Measurements from ENCODE around the gene C2CD3.

Gene C2CD3

GRCh38 chr11:74018331-74019005 is 152.3 kb downstream of the C2CD3 start:
- Histone ChIP-seq H3K9me3 (ENCODE audit: control insufficient read depth, insufficient read depth, low read length) (no peaks in the 10 kb centered on the region), H3K36me3 (ENCODE audit: insufficient read depth, low read length) (no peaks in the 10 kb centered on the region; the same call in 1 of the 2 replicates), H3K4me1 (ENCODE audit: insufficient read depth, low read length) (no peaks in the 10 kb centered on the region), H3K9ac (ENCODE audit: low read depth, low read length) (no peak overlapping the region)

- Histone ChIP-seq H3K36me3 (ENCODE audit: insufficient read depth, low read length) (no peaks in the 10 kb centered on the region; the same call in 1 of the 2 replicates), H3K9ac (ENCODE audit: low read depth, low read length) (no peak overlapping the region), H3K9me3 (ENCODE audit: control insufficient read depth, insufficient read depth, low read length) (no peaks in the 10 kb centered on the region), H3K4me1 (ENCODE audit: insufficient read depth, low read length) (no peaks in the 10 kb centered on the region)
Observed at GRCh38 chr11:74017631-74018030, 153.2 kb downstream of the C2CD3 start.

GRCh38 chr11:74015919-74016684 is 154.7 kb downstream of the C2CD3 start:
- H3K4me1 ChIP-seq (ENCODE audit: insufficient read depth, low read length): no peaks in the 10 kb centered on the region
- H3K9ac ChIP-seq (ENCODE audit: low read depth, low read length): no peak overlapping the region
- H3K36me3 ChIP-seq (ENCODE audit: insufficient read depth, low read length): no peaks in the 10 kb centered on the region; the same call in 1 of the 2 replicates
- no peaks in the 10 kb centered on the region for H3K9me3 ChIP-seq (ENCODE audit: control insufficient read depth, insufficient read depth, low read length)

GRCh38 chr11:74014880-74015279 is 155.9 kb downstream of the C2CD3 start:
- H3K9me3 ChIP-seq (ENCODE audit: control insufficient read depth, insufficient read depth, low read length): no peaks in the 10 kb centered on the region
- H3K4me1 ChIP-seq (ENCODE audit: insufficient read depth, low read length): peaks cover 6% of the 10 kb centered on the region; the same call in 1 of the 2 replicates
- no peaks in the 10 kb centered on the region; the same call in 1 of the 2 replicates for H3K36me3 ChIP-seq (ENCODE audit: insufficient read depth, low read length)
- no peak overlapping the region for H3K9ac ChIP-seq (ENCODE audit: low read depth, low read length)

GRCh38 chr11:74013141-74013540 is 157.7 kb downstream of the C2CD3 start:
- Histone ChIP-seq H3K9me3 (ENCODE audit: control insufficient read depth, insufficient read depth, low read length) (no peaks in the 10 kb centered on the region), H3K4me1 (ENCODE audit: insufficient read depth, low read length) (peaks cover 9% of the 10 kb centered on the region; the same call in 1 of the 2 replicates), H3K36me3 (ENCODE audit: insufficient read depth, low read length) (no peaks in the 10 kb centered on the region; the same call in 1 of the 2 replicates), H3K9ac (ENCODE audit: low read depth, low read length) (no peak overlapping the region)

- Histone ChIP-seq H3K9me3 (ENCODE audit: control insufficient read depth, insufficient read depth, low read length) (no peaks in the 10 kb centered on the region), H3K36me3 (ENCODE audit: insufficient read depth, low read length) (no peaks in the 10 kb centered on the region; the same call in 1 of the 2 replicates), H3K9ac (ENCODE audit: low read depth, low read length) (no peak overlapping the region), H3K4me1 (ENCODE audit: insufficient read depth, low read length) (peaks cover 9% of the 10 kb centered on the region; the same call in 1 of the 2 replicates)
Observed at GRCh38 chr11:74012074-74012809, 158.6 kb downstream of the C2CD3 start.

GRCh38 chr11:74011360-74012073 is 159.3 kb downstream of the C2CD3 start:
- Histone ChIP-seq H3K4me1 (ENCODE audit: insufficient read depth, low read length) (peaks cover 9% of the 10 kb centered on the region; the same call in 1 of the 2 replicates), H3K9ac (ENCODE audit: low read depth, low read length) (no peak overlapping the region), H3K36me3 (ENCODE audit: insufficient read depth, low read length) (no peaks in the 10 kb centered on the region), H3K9me3 (ENCODE audit: control insufficient read depth, insufficient read depth, low read length) (no peaks in the 10 kb centered on the region)

GRCh38 chr11:74010306-74011300 is 160.2 kb downstream of the C2CD3 start:
- Histone ChIP-seq H3K9me3 (ENCODE audit: control insufficient read depth, insufficient read depth, low read length) (no peaks in the 10 kb centered on the region), H3K36me3 (ENCODE audit: insufficient read depth, low read length) (no peaks in the 10 kb centered on the region), H3K4me1 (ENCODE audit: insufficient read depth, low read length) (peaks cover 9% of the 10 kb centered on the region; the same call in 1 of the 2 replicates), H3K9ac (ENCODE audit: low read depth, low read length) (no peak overlapping the region)

GRCh38 chr11:74009675-74010305 is 161.0 kb downstream of the C2CD3 start:
- no peaks in the 10 kb centered on the region for H3K9me3 ChIP-seq (ENCODE audit: control insufficient read depth, insufficient read depth, low read length)
- peaks cover 9% of the 10 kb centered on the region; the same call in 1 of the 2 replicates for H3K4me1 ChIP-seq (ENCODE audit: insufficient read depth, low read length)
- no peaks in the 10 kb centered on the region for H3K36me3 ChIP-seq (ENCODE audit: insufficient read depth, low read length)
- no peak overlapping the region for H3K9ac ChIP-seq (ENCODE audit: low read depth, low read length)

GRCh38 chr11:74009230-74009547 is 161.6 kb downstream of the C2CD3 start:
- Histone ChIP-seq H3K36me3 (ENCODE audit: insufficient read depth, low read length) (no peaks in the 10 kb centered on the region), H3K4me1 (ENCODE audit: insufficient read depth, low read length) (peaks cover 9% of the 10 kb centered on the region; the same call in 1 of the 2 replicates), H3K9me3 (ENCODE audit: control insufficient read depth, insufficient read depth, low read length) (no peaks in the 10 kb centered on the region), H3K9ac (ENCODE audit: low read depth, low read length) (no peak overlapping the region)

GRCh38 chr11:74008373-74009229 is 162.2 kb downstream of the C2CD3 start, which contains the start of gene UCP3:
UCP3 (minus strand) TSS chr11:74009085; CDS start chr11:74007042, 2,043 bp downstream.
- H3K4me1 ChIP-seq (ENCODE audit: insufficient read depth, low read length): peaks cover 9% of the 10 kb centered on the region; the same call in 1 of the 2 replicates

More at GRCh38 chr11:74008373-74009229, 162.2 kb downstream of the C2CD3 start, which contains the start of gene UCP3:
- Histone ChIP-seq H3K36me3 (ENCODE audit: insufficient read depth, low read length) (no peaks in the 10 kb centered on the region; the same call in 1 of the 2 replicates), H3K9ac (ENCODE audit: low read depth, low read length) (no peak within 1 kb of the TSS), H3K9me3 (ENCODE audit: control insufficient read depth, insufficient read depth, low read length) (no peaks in the 10 kb centered on the region)

Data from ES-I3 (cell line).